HG03159 (cell line): ENCODE data around the gene ZNF277.
"Not testable (repeated sequence)": the region's sequence is repeated elsewhere in the genome, so short reads cannot be mapped to it uniquely, and the experiment has no call there.

ENCODE experiments used
- ATAC-seq: cut with Tn5 transposase; IDR thresholded peaks from one replicate; pipeline ENCODE4 v1.9.1; 2021; ENCODE audit warnings: mild to moderate bottlenecking, moderate library complexity; ENCODE audit not compliant: unreplicated experiment

The ZNF277 gene

DNA sequence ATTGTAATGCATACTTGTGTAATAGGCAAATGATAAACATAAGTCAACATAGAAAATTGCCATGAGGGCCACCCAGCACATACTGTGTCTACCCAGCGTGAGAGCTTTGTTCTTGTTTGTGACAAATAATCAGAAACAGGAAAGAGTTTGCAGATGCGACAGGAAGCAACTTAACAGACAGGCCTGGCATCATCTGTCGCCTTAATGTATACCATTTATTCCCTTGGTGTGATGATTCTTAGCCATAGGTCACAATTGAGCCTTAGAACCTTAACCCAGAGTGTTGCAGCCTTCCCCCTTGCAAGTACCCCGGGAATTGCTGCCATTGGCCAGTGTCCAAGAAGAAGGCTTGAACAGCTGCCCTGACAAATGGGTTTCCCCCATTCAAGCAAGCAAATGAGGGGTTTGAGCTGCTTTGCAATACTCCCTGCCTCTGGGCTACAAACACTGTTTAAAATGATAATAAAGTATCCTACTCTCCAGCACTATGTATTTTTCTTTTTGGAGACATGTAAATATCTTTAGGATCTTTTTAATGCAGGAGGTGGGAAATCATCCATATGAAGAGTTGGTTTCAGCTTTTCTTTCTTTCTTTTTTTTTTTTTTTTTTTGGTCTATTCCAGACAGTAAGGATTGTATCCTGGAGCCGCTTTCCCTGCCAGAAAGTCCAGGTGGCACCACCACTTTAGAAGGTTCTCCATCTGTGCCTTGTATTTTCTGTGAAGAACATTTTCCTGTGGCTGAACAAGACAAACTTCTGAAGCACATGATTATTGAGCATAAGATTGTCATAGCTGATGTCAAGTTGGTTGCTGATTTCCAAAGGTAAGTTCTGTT lies 80.0 kb downstream of the ZNF277 start:
- ATAC-seq, result peak; percentile 59

DNA sequence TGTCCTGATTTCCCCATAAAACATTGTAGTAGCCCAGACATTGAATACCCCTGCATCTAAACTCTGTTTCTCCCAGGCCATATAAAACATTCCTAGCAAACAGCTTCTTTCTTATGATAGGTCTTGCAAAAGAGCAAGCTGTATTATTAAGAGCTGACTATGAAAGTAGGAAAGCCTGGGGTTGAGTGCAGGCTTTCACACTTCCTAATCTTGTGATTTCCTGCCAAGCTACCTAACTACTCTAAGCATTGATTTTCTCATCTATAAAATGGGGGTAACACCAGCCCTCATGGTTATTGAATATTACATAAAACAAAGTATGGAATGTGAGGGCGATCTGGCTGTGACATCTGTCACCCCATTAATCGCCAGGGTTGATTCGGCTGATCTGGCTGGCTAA lies 81.8 kb downstream of the ZNF277 start:
- ATAC-seq, result no peak

DNA sequence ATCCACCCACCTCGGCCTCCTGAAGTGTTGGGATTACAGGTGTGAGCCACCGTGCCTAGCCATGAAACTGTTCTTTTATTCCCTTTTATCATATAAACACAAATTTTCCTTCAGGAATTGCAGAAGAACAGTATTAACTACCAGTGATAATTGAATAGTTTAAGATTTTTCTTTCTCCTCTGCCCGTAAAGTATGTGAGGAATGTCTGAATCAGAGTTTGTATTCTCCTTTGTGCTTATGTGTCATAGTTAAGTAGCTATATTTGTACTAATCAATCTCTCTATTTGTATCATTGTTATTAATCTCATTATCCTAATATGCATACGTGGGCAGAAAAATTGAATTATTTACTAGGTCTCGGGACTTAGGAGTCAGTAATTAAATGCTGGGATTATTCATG lies 83.6 kb downstream of the ZNF277 start:
- ATAC-seq, result no peak

- no peak for ATAC-seq
Observed at GRCh38 chr7:112292162-112292561, 85.7 kb downstream of the ZNF277 start.

GRCh38 chr7:112293416-112293815 lies 86.9 kb downstream of the ZNF277 start:
- no peak for ATAC-seq

- ATAC-seq, result no peak
Observed at GRCh38 chr7:112296432-112296831, 89.9 kb downstream of the ZNF277 start.

DNA sequence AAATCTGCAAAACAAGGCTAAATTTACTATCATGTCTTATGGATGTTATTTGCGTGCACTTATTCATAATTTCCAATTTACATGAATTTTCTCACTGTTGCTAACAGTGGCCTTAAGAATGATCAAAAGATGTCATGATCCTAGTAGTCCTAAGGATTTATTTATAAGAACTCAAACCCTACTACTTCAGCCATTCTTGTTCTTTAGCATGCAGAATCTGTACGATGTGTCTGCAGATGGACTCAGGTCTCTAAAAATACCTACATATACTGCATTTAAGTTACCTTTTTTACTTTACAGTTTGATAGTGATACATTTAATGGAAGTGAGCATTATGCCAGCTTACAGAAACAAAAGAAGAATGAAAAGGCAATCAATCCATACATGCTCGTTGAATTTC lies 91.2 kb downstream of the ZNF277 start:
- ATAC-seq, result no peak

DNA sequence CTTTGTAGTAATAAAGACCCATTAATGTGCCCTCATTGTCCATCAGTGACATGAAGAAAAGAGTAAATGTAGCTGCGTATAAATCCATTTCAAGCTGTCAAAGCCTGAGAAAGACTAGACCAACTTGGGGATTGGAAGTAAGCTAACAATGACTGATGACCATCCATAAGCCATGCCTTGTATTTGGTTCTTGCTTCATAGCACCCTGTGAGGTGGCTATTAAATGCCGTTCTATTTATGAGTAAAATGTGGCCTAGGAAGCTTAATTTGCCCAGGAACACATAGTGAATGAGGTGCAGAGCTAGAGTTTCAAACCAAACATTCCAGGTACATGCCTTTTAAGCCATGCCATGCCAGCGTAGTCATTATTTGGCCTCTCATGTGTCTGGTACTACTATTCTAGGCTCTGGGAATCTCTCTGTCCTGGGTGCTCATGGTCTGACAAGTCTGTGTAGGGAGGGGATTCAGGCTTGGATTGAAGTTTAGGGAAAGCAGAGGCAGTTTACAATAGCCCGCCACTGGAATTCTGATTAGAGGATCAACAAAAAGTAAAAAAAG lies 92.1 kb downstream of the ZNF277 start:
- no peak for ATAC-seq

DNA sequence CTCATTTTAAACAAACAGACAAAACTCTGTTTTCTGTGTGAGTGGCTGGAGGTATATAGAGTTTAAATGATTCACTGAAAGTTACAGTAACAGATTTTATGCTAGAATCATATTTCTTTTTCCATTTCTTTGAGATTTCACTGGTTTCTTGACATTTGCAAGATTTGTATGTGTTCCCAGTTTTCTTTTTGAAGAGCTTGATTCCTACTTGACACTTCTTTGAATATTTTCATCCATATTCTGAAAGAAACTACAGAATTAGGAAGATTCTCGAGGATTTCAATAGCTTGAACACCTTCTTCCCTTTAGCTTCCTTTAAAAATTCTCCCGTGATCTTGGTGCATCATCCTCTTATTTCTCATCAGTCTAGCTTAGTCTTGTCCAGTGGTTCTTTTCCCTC lies 93.6 kb downstream of the ZNF277 start:
- ATAC-seq, result no peak

GRCh38 chr7:112300831-112301407 lies 94.4 kb downstream of the ZNF277 start:
- no peak for ATAC-seq

GRCh38 chr7:112302566-112302965 lies 96.1 kb downstream of the ZNF277 start:
- ATAC-seq, result no peak

- no peak for ATAC-seq
Observed at GRCh38 chr7:112306903-112307302, 100.4 kb downstream of the ZNF277 start.

DNA sequence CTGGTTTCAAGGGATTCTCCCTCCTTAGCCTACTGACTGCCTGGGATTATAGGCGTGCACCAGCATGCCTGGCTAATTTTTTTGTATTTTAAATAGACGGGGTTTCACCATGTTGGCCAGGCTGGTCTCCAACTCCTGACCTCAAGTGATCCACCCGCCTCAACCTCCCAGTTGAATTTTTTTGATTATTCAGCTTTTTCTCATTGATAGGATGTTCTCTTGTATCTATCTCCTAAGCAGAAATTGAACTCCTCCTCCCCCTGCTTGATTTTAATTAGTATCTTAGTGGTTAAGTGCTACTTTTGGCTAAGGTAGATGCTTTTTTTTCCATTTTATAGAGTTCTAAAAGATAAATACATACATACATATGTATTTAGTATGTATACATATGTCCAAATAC lies 101.0 kb downstream of the ZNF277 start:
- no peak for ATAC-seq

- ATAC-seq, result no peak
Observed at GRCh38 chr7:112308974-112309373, 102.5 kb downstream of the ZNF277 start.

DNA sequence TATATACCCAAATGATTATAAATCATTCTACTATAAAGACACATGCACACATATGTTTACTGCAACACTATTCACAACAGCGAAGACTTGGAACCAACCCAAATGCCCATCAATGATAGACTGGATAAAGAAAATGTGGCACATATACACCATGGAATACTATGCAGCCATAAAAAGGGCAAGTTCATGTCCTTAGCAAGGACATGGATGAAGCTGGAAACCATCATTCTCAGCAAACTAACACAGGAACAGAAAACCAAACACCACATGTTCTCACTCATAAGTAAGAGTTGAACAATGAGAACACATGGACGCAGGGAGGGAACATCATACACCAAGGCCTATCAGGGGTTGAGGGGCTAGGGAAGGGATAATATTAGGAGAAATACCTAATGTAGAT lies 110.3 kb downstream of the ZNF277 start:
- not testable (repeated sequence) for ATAC-seq

- no peak for ATAC-seq
Observed at GRCh38 chr7:112322070-112322469, 115.6 kb downstream of the ZNF277 start.

DNA sequence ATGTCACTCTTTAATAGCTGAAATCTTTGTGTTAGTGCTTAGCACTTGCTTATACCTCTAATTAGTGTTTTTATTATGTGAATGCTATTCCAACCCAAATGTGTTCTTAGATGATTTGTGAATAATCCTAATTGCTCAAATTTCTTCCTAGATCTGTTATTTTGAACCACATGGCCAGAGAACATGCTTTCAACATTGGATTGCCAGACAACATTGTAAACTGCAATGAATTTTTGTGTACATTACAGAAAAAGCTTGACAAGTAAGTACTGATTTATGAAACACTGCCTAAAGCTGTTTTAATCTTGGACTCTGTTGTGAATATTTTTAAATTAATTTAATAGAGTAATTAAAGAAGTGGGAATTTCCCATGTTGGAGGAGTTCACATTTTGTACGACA lies 121.1 kb downstream of the ZNF277 start:
- no peak for ATAC-seq

- ATAC-seq, result no peak
Observed at GRCh38 chr7:112331492-112331891, 125.0 kb downstream of the ZNF277 start.

- no peak for ATAC-seq
Observed at GRCh38 chr7:112334366-112334765, 127.9 kb downstream of the ZNF277 start.

DNA sequence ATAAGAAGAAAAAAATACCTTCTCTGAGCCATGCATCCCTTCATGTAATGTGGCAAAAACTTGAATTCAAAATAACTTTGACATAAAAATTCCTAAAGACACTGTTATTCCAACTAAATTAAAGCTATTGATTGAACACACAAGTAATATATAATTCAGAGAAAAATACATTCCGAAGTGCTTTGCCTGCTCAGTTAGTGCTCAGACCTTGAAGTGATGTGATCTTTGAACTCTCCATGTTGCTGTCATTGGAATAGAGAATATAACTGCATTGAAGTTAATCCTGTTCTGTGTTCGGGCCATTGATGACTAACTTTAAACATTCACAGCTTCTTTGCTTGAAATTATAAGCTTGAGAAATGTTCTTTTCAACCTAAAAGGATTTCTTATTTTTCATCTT lies 129.8 kb downstream of the ZNF277 start:
- ATAC-seq, result no peak

DNA sequence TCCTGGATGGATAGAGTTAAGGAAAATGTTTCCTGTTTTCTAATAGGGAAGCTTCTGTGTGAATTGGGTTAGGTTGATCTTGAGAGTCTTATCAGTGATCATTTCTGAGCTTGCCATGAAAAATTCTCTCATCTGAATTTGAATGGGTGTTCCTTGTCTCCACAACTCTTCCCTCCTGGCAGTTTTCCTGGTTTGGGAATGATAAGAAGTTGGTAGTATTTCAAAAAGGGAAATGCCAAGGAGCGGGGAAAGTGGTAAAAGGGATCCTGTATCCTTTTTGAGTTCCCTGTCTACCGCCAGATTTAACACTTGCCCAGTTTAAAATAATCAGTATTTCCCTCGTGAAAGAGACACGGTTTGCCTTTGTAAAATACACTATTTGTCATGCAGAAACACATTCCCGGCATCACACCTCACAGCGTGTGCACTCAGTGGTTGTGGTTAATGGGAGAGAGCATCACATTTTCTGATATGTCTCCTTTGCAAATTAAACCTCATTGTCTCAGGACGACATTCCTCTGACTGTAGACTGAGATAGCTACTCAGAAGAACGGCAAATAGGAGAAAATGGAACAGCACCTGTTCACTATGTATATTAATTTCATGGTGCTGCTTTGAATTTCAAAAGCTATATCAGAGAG lies 130.6 kb downstream of the ZNF277 start:
- ATAC-seq, result no peak

- no peak for ATAC-seq
Observed at GRCh38 chr7:112337892-112338291, 131.4 kb downstream of the ZNF277 start.
